ENCODE measurements around the gene ZC3H6.
"Not testable (repeated sequence)": the region's sequence is repeated elsewhere in the genome, so short reads cannot be mapped to it uniquely, and the experiment has no call there.

The ZC3H6 gene

DNA sequence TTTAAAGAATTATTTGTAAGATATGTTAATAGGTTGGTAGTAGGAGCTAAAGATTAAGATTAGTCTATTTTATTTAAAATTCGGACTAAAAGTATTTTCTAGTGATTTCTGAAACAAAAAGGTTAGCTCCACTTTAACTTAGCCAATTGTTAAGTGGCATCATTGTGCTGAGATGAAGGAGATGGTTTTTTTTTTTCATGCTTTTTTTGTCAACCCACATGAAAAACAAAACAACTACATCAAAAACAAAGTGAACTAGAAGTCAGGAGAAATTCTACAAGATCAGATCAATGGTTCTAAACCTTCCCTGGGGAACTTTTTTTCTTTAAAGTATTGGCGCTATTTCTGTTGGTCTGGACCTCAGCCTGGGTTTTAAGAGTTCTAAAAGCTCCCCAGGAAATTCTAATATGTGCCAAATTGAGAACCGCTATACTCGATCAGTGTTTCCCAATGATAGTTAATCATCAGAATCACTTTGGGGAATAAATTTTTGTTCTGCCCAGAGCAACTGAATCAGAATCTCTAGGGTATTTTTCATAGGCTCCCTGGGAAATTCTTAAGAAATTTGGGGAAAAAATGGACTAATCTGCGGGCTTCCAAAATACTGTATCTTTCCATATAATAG is 2.3 kb downstream of the ZC3H6 start:
- no peak for DNase-seq (ENCODE audit: low read depth in 2 of 2)

DNA sequence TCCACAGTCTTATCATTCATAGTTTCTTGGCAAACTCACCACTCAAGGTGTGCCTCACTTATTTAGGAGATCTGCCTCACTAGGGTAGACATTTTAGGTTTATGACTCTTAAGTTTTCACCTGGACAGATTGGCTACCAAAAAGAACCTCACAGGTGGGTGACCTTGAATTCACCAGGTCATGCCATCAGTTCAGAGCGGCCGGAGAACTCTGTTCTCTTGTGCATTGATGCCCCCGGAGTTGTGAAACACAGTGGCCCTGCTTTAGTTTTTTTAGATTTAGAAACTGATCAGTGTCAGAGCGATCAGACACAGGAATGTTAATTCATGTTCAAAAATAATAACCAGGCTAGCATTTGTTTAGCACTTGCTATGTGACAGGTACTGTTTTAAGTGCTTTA is 6.7 kb downstream of the ZC3H6 start:
- not testable (repeated sequence) for DNase-seq (ENCODE audit: low read depth in 2 of 2)

DNA sequence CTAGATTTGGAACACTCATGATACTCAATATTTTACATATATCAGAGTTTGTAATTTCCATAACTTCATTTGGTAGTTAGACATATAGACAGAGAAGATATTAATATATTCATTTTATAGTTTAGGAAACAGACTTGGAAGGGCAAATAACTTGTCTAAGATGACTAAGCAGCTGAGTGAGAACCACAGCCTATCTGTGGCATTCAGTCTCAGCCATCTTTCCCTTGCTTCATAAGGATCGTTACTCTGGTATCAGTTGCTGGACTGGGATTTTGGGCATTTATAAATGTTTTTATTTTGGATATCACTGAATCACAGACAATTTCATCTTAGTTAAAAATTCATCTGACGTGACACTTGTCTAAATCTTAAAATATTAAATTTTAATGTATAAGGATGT is 8.1 kb downstream of the ZC3H6 start:
- DNase-seq (ENCODE audit: low read depth in 2 of 2) = not testable (repeated sequence)

DNA sequence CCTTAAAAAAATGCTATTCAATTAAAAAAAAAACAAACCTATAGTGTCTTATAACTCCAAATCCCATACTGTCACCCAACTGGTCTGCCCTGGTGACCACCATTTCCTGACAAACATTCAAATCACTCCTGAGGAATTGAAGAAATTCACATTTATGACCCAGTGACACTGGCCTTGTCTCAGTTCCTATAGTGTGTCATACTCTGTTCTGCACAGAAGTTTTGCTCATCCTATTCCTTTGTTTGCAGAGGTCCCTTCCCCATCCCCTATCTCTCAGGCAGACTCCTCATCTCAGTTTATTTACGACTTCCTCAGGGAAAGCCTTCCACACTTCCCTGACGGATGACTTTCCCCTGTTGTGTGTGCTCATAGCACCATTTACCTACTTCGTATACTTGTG is 14.7 kb downstream of the ZC3H6 start:
- no peak for DNase-seq (ENCODE audit: low read depth in 2 of 2)

DNA sequence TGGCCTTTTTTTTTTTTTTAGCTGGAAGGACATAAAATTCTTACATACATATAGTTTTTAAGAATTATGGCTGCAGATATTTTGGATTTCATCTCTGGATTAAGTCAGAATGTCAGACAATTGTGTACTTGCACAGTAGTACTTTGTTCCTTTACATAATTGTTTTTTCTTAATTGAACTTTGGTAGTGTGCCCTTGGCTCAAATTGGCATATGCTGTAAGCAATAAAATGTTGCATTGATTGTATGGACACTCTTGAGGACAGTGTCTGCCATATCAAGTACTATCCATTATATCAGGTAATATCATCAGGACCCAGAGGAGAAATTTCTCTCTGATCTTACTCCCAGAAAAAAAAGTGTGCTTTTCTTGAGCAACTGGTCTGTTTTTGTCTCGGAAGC is 15.3 kb downstream of the ZC3H6 start:
- DNase-seq (ENCODE audit: low read depth in 2 of 2) = no peak

DNA sequence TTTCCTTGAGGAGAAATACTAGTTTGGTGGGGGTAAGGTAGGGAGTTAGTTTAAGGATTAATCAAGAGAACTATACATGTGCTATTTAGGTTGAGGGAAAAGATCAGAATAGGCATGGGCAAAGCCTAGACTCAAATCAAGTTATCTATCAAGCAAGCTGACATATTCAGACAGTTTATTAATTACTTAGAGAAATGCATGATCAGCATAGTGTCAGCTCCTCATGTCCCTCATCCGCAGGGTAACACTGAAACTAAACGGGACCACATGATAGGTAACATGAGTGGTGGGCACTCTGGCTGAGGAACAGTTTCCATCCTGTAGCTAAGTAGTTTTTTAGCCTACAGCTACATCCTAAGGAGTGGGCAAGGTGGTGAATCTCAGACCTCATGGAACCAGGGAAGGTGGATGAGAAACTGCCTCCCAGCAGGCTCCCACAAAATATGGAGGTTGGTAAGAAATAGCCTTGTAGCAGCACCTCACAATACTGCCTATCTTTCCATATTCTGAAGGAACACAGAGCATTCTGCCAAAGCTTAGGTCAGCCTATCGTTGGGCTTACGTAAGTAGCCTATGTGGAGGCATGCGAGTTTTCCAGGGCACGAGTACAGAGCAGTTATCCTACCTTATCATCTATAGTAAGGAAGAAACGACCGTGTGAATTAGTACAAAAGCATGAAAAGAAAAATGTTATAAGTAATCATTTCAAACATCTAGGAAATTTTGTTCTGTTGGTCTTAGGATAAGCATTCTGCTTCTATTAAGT is 18.4 kb downstream of the ZC3H6 start:
- no peak for DNase-seq (ENCODE audit: low read depth in 2 of 2)

DNA sequence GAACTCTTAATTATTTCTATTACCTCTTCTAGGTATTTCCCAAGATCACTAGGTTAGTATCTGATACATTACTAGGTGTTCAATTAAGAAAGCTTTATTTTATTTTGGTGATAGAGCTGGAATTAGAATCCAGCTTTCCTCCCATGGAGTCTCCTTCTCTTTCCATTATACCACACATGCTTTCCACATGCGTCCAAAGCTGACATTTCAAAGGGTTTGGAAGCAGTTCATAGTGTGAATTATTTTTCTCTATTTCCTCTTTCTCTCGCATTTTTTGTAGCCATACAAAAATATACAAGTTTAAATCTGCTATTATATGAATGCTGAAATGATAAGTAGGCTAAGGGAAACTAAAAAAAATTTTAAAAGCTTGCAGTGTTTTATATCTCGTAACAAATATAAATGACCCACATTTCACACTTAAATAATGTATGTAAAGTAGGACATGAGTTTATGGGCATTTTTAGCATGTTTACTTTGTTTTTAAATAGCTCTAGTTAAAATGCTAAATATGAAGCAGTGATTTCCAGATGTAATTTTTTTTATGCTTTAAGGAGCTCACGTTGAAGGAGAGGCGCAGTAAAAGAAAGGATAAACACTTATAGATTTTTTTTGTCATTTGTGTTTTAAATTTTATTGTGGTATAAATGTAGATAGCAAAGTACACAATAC is 20.1 kb downstream of the ZC3H6 start:
- DNase-seq (ENCODE audit: low read depth in 2 of 2) = no peak

DNA sequence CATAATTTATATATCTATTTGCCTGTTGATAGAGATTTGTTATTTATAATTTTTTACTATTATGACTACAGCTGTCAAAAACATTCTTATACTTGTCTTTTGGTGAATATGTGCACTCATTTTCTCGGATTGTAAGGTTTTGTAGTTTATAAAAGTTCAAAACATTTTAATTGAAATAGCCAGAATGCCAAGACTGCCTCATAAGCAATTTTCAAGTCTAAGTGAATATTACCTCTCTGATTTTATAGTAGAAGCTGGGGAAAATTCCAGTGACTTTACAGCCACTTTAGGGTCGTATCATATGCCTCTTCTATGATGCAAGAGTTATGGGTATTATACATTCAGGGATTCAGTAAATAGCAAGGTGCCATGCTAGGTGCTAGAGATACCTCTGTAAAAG is 21.0 kb downstream of the ZC3H6 start:
- no peak for DNase-seq (ENCODE audit: low read depth in 2 of 2)

DNA sequence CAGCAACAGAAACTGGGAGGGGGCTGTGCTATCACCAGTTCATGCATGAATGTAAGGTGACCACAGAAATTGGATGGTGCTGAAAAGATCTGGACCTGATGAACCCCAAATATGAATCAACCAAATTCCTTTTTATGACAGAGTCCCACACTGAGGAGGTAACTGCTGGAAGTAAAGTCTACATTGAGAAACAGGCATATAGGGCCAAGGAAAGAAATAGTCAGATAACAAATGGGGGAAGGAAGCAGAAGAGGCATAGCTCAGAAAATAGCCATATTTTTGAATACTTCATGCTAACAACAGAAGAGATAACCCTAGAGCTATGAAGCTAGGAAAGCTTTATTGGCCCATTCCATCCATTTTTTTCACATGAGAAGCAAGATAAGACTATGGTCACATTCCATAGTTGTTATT is 25.8 kb downstream of the ZC3H6 start:
- DNase-seq (ENCODE audit: low read depth in 2 of 2) = no peak

DNA sequence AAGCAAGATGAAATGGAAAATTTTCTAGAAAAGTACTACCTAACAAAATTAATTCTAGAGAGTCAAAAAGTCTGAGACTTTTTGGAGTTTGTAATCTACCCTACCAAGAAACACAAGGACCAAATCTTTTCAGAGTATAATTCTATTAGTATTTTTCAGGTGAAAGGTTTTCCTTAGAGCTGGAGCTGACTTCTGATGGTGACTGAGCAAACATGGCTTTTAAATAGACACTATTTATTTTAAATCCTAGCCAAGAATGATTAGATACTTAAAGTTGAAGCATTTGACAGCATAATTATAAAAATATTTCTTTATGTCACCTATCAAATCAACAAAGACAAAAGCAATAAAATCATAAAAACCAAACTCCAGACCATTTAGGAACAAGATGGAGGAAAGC is 26.6 kb downstream of the ZC3H6 start:
- no peak for DNase-seq (ENCODE audit: low read depth in 2 of 2)

DNA sequence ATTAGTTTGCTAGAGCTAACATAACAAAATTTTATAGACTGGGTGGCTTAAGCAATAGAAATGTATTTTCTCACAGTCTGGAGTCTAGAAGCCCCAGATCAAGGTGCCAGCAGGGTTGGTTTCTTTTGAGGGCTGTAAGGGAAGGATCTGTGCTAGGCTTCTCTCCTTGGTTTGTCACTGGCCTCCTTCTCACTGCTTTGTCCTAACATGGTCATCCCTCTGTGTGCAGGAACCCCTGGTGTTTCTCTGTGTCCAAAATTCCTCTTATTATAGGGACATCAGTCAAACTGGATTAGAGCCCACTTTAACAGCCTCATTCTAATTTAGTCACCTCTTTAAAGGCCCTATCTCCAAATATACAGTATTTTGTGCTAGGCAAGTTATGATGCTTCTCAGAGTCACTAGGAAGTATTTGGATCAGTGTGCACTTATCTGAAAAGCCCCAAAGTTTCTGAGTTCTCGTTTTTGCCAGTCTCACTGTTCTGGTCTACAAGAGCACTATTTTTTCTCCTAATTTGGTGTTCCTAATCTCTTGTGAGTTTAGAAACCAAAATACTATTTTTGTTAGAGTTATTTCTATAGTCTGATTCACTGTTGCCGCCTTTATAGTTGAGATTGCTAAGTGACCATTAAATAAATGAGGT is 29.0 kb downstream of the ZC3H6 start:
- DNase-seq (ENCODE audit: low read depth in 2 of 2) = no peak

DNA sequence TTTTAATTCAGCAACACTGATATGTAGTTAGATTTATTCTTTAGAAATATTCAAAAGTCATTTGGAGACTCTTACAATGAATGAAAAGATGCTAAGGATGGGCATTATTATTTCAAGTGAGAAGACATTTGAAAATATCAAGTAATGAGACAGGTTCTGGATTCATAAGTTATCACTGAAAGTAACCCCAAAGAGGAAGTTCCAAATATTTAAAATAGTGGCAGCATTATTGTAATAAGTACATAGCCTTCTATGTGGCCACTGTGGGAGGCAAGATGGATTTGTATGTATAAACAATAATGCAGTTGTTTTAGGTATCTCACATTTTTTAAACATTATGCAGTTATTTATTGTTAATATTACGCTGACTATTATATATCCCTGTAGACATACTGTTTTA is 29.7 kb downstream of the ZC3H6 start:
- no peak for DNase-seq (ENCODE audit: low read depth in 2 of 2)

DNA sequence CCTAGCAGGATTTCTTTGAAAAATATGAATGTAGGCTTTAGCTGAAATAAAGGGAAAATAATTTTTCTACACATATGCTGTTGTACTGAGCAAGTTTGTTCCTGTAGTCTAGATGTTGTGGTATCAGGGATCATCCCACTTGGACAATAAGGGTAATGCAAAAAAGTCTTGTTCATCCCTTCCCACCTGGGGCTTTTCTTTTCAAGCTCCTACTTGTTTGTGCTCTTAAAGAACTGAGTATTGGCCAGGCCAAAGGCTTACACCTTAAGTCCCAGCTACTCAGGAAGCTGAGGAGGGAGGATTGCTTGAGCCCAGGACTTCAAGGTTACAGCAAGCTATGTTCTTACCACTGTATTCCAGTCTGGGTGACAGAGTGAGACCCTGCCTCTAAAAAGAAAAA is 35.5 kb downstream of the ZC3H6 start:
- no peak for DNase-seq (ENCODE audit: low read depth in 2 of 2)

DNA sequence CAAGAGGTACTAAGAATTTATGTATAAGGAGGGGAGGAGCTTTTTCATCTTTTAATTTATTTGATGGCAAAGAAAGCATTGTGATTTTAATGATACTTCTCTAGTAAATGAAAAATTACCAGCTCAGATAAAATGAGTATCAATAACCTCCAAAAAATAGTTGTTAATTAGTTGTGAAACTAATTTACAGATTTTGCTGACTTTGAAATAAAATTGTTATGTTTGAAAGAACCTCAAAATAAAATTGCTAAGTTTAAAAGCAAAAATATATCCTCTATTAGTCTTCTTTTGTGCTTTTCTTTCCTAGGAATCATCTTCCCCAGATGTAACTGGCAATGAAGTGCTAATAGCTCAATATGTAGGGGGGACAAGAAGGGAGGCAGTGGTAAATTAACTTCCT is 36.5 kb downstream of the ZC3H6 start:
- DNase-seq (ENCODE audit: low read depth in 2 of 2) = no peak

DNA sequence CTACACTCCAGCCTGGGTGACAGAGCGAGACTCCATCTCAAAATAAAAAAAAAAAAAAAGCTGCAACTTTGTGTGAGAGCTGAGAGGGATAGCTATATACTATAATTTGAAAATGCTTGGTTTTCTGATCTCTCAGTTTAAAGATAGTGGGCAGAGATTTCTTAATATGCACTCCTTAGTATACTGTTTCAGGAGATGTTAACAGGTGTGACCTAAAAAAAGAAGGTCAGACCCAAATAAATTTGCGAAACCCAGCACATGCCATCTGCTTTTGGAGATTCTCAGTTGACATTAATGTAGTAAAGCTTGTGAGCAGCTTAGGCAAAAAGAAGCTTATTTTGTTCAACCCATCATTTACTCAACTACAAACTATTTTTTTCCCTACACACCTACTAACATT is 37.4 kb downstream of the ZC3H6 start:
- DNase-seq (ENCODE audit: low read depth in 2 of 2) = no peak

DNA sequence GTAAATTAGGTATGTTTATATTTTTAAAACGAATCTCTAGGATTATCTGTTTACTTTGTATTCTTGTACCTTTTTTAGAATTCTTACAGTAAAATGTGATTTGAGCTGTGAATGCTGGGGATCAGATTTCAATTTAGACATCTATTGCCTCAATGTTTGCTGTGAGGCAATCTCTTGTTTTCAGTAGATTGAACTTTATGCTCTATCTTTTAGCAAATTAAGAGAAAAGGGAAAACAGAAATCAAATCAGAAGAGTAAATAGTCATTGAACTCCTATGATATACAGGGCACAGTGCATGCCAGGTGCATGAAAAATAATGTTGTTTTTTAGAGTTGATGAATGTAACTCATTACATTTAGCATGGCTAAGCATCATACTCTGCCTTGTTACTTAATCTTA is 39.5 kb downstream of the ZC3H6 start:
- DNase-seq (ENCODE audit: low read depth in 2 of 2) = no peak

DNA sequence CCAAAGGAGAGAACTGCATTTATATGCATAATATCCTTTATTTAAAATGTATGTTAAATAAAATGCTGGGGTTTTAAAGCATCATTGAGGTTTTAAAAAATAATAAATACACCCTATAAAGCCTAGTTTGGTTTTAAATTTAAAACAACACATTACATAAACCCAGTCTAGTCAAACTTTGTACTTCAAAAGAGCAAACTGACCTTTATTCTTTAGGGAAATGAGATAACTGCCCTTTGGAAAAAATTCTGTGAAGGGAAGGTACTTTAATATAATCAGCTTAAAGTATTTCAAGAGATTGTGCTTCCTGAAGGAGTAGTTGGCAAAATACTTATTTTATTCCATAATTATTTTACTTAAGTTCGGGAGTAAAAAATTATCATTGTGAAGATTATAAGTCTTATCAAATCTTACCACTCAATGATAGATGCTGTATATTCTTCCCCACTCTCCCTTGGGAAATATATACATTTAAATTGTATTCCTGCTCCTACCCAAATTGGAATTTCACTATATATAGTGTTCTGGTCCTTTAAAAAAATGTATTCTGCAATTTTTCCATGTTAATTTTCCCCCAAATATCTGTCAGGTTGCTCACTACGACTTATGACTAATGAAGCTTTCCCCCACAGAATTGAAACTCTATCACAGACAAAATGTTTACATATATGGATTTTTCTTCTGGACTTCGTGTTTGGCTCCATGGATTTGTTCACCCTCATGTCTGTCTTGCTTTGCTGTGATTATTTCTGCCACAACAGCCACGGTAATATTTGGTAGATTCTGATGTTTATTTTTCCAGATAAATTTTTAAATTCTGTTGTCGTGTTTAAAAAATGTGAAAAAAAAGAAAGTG is 42.1 kb downstream of the ZC3H6 start:
- DNase-seq (ENCODE audit: low read depth in 2 of 2) = no peak

DNA sequence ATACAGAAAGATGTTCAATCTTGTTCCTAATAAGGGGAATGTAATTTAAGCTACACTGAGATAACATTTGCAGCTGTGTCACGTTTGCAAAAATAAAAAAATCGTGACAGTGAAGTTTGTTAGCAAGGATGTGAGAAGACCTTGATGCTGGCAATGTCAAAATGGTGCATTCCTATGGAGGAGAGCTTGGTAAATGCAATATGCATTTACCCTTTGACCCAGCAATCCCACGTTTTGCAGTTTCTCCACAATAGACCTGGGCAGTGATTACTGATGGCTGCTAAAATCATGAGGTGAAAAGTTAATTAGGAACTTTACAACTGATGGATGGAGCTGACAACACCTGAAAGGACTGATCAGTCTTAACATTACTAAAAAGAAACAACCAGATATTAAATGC is 43.1 kb downstream of the ZC3H6 start:
- no peak for DNase-seq (ENCODE audit: low read depth in 2 of 2)

DNA sequence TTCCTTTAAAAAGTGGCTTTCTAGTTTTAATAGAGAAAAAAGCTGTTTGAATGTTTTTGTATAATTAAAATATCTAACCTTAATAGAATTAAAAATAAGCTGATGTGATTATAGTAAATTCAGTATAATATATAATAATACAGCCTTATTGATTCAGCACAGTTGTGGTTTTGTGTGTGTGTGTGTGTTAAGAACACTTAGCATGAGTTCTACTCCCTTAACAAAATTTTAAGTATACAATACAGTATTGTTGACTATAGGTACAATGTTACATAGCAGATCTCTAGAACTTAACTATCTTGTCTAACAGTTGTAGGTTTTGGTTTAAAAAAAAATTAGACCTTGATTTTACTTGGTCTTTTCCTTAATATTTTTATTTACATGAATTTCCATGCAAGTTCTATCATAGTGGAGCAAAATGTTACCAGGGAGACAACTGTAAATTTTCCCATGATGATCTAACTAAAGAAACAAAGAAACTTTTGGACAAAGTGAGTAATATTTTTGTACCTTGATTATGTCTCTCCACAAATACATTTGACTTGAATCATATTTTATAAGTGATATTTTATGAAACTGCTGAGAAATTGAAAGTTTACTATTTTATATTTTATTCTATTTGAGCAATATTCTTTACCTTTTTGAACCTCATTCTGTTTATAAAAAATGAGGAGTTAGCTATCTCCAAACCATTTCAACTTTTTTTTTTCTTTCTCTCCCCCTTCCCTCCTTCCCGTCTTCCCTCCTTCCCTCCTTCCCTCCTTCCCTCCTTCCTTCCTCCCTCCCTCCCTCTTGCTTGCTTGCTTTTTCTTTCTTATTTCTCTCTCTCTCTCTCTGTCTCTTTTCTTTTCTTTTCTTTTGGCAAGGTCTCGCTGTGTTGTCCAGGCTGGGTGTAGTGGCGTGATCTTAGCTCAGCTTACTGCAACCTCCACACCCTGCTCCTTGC is 46.3 kb downstream of the ZC3H6 start:
- DNase-seq (ENCODE audit: low read depth in 2 of 2) = no peak

DNA sequence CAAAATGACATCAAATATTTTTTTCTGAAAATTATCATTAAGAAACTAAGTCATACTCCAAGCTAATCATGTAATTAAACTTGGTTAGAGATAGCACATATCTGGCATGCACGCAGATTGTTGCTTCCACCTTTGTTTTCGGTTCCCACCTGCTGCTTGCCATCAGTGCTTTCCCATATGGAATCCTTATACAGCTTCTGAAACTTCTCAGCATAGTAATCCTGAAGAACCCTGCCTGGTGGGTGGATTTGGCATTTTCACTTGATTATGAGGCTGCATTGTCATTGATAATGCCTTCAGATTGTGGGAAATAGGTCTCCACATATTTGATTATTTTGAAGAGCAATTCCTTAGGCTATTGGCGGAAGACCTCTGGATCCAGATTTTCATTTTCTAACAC is 47.5 kb downstream of the ZC3H6 start:
- DNase-seq (ENCODE audit: low read depth in 2 of 2) = no peak
